H1 (cell line): ENCODE results near the gene RETREG3. TPM values are rescaled to one million over a fixed set of nuclear protein-coding genes. Genes with fewer than 3 reads are reported as not detected.

Source experiments
- GTF2F1 ChIP-seq: IDR thresholded peaks from 2 replicates; pipeline ENCODE4 v1.6.1; 2012; ENCODE audit warnings: low read depth, low read length, improper control_type of control experiment, borderline replicate concordance
- POLR2A ChIP-seq, 2 experiments: IDR thresholded peaks; 1 replicate in 1 of 2; 2 replicates in 1 of 2; pipeline ENCODE4 v1.6.1; 2011; ENCODE audit warnings: low read depth in 2 of 2, low read length in 2 of 2, mild to moderate bottlenecking in 2 of 2; ENCODE audit errors: control extremely low read depth in 1 of 2
- TBP ChIP-seq: IDR thresholded peaks from 2 replicates; pipeline ENCODE4 v1.6.1; 2011; ENCODE audit warnings: low read depth, low read length, improper control_type of control experiment
- polyA plus RNA-seq, 7 experiments: library from polyadenylated mRNA; depleted of rRNA in 3 of 7; stranded (reverse) in 5 of 7; unstranded in 2 of 7; fragments of >200 nt in 5 of 7; fragments of 200-250 nt in 2 of 7; gene quantifications; 1 replicate in 5 of 7; 2 replicates in 1 of 7; 4 replicates in 1 of 7; pipeline versions ENCODE4 v1.2.1 to v1.2.3, GENCODE V29; 2011 to 2013; ENCODE audit warnings: missing spikeins in 2 of 7, mixed read lengths in 2 of 7
- total RNA-seq: library from RNA; stranded (reverse); fragmentation: NEBNext Ultra II Directional; extraction: Animal tissue kit (Norgen Biotek cat#: 25700); gene quantifications from 2 replicates; pipeline ENCODE4 v1.2.1, GENCODE V29; 2021

Gene RETREG3
- total and polyA plus RNA-seq, 2 of the 8 experiments (the other 6 are each of a cell fraction or from before 2014, with no cell fraction given), result 23.7 to 42.6 TPM

DNA sequence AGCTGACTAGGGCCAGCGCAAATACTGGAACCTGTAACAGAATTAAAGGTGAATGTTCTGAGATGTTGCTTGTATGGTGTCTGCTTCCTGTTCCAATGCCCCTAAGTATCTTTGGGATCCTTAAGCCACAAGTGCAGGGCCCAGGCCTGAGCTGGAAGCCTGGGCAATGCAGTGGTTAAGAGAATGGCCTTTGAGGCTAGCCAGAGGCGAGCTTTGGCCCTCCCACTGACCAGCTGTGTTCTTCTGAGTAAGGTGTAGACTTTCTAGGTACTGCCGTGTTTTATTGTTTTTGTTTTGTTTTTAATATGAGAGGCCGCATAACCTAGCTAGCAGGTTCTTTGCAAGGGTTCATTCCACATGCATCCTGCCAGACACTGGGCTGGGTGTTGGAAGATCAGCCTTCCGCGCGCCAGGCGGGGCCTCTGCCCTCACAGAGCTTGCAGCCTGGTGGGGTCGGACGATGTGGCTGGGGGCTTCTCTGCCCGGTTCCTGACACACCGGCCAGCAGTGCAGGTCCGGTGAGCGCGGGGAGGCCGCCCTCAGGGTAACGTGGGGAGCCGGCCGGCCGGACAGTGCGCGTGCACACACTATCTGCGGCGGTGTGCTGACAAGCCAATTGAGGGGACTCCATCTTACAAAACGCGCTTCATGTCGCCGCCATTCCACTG is 42.8 kb downstream of the RETREG3 start (continued):
- no peak for TF ChIP-seq GTF2F1
- no peak; a peak in 1 of 3 replicates for TF ChIP-seq POLR2A (IDR thresholded peaks at IDR 0.05; ENCODE audit: control extremely low read depth in 1 of 2, low read depth in 2 of 2, low read length in 2 of 2)
- TF ChIP-seq TBP, result no peak
